GM12875 (cell line): ENCODE results near the gene SAFB.
"Not testable (repeated sequence)": the region's sequence is repeated elsewhere in the genome, so short reads cannot be mapped to it uniquely, and the experiment has no call there.

Source experiments
- H3K4me3 ChIP-seq: one replicate; pipeline ENCODE4 v1.5.1; 2011; ENCODE audit warnings: low read depth, low read length, control low read depth
- TF ChIP-seq, protein P1 (sequence below): IDR thresholded peaks from 2 replicates; pipeline ENCODE4 v1.5.1; 2011; ENCODE audit warnings: low read depth, mild to moderate bottlenecking, control low read depth, inconsistent platforms, low read length, moderate library complexity, borderline replicate concordance; ENCODE audit not compliant: insufficient read depth

Gene SAFB

GRCh38 chr19:5683177-5683886 lies 60.4 kb downstream of the SAFB start:
- TF ChIP-seq, protein P1, sequence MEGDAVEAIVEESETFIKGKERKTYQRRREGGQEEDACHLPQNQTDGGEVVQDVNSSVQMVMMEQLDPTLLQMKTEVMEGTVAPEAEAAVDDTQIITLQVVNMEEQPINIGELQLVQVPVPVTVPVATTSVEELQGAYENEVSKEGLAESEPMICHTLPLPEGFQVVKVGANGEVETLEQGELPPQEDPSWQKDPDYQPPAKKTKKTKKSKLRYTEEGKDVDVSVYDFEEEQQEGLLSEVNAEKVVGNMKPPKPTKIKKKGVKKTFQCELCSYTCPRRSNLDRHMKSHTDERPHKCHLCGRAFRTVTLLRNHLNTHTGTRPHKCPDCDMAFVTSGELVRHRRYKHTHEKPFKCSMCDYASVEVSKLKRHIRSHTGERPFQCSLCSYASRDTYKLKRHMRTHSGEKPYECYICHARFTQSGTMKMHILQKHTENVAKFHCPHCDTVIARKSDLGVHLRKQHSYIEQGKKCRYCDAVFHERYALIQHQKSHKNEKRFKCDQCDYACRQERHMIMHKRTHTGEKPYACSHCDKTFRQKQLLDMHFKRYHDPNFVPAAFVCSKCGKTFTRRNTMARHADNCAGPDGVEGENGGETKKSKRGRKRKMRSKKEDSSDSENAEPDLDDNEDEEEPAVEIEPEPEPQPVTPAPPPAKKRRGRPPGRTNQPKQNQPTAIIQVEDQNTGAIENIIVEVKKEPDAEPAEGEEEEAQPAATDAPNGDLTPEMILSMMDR: no peak
- no peak overlapping the region for H3K4me3 ChIP-seq

- H3K4me3 ChIP-seq: no peak overlapping the region
- TF ChIP-seq, protein P1: no peak
These were observed 62.0 kb downstream of the SAFB start for GRCh38 chr19:5684694-5685430.

- TF ChIP-seq, protein P1: no peak
- peak overlapping the region; percentile 60 for H3K4me3 ChIP-seq
These were observed 63.4 kb downstream of the SAFB start for GRCh38 chr19:5686326-5686646.

- H3K4me3 ChIP-seq: peak overlapping the region; percentile 60
- TF ChIP-seq, protein P1: peak; percentile 93
These were observed 63.9 kb downstream of the SAFB start for GRCh38 chr19:5686647-5687359.

GRCh38 chr19:5687360-5688198 lies 64.7 kb downstream of the SAFB start:
- H3K4me3 ChIP-seq: peak overlapping the region; percentile 18
- TF ChIP-seq, protein P1: no peak

- H3K4me3 ChIP-seq: not testable (repeated sequence)
- TF ChIP-seq, protein P1: 0 out of 2 replicates have a peak, but pooled peaks have one; percentile 2
These were observed 65.5 kb downstream of the SAFB start for GRCh38 chr19:5688262-5688881.
